Stomach (tissue), 4 donors: Measurements from ENCODE around the gene NLRC3.

ENCODE experiments used
- EP300 ChIP-seq: sonication (generic); formaldehyde crosslinking; IDR thresholded peaks from one replicate; pipeline ENCODE4 v1.6.1; 2017; ENCODE audit warnings: antibody characterized with exemption
- POLR2A ChIP-seq, 4 donors: fragments of 450-650 bp; IDR thresholded peaks; one replicate each; pipeline ENCODE4 v1.6.1; 2016; ENCODE audit warnings: antibody characterized with exemption in 4 of 4, control low read depth in 2 of 4, mild to moderate bottlenecking in 1 of 4, moderate library complexity in 1 of 4
- POLR2AphosphoS5 ChIP-seq, 3 donors: sonication (generic); formaldehyde crosslinking; IDR thresholded peaks; one replicate each; pipeline ENCODE4 v1.6.1; 2016; ENCODE audit warnings: antibody characterized with exemption in 3 of 3
- TF ChIP-seq, protein P1 (sequence below), 7 experiments: fragments of 450-650 bp in 4 of 7; fragments of 200-600 bp in 3 of 7; sonication (generic) in 3 of 7; IDR thresholded peaks; one replicate each; pipeline ENCODE4 v1.5.1; 2016 to 2019; ENCODE audit warnings: antibody characterized with exemption in 7 of 7, control low read depth in 2 of 7, mild to moderate bottlenecking in 1 of 7

GRCh38 chr16:3509470-3509928 is 67.7 kb downstream of the NLRC3 start:
- TF ChIP-seq, protein P1, sequence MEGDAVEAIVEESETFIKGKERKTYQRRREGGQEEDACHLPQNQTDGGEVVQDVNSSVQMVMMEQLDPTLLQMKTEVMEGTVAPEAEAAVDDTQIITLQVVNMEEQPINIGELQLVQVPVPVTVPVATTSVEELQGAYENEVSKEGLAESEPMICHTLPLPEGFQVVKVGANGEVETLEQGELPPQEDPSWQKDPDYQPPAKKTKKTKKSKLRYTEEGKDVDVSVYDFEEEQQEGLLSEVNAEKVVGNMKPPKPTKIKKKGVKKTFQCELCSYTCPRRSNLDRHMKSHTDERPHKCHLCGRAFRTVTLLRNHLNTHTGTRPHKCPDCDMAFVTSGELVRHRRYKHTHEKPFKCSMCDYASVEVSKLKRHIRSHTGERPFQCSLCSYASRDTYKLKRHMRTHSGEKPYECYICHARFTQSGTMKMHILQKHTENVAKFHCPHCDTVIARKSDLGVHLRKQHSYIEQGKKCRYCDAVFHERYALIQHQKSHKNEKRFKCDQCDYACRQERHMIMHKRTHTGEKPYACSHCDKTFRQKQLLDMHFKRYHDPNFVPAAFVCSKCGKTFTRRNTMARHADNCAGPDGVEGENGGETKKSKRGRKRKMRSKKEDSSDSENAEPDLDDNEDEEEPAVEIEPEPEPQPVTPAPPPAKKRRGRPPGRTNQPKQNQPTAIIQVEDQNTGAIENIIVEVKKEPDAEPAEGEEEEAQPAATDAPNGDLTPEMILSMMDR (IDR thresholded peaks at IDR 0.05), result no peak
- TF ChIP-seq POLR2AphosphoS5 (IDR thresholded peaks at IDR 0.05), result no peak
- TF ChIP-seq POLR2A (IDR thresholded peaks at IDR 0.05), result no peak
- no peak for TF ChIP-seq EP300
